ENCODE data around the gene IGLL1.
"Not testable (repeated sequence)": the region's sequence is repeated elsewhere in the genome, so short reads cannot be mapped to it uniquely, and the experiment has no call there.

The IGLL1 gene

GRCh38 chr22:23579870-23580575 lies at the start of gene IGLL1:
IGLL1 (minus strand) TSS chr22:23580290; CDS start chr22:23580190, 100 bp downstream.
- DNase-seq (ENCODE audit: low read depth in 4 of 4, low spot score in 1 of 4) = no peak

- DNase-seq (ENCODE audit: low read depth in 4 of 4, low spot score in 1 of 4) = not testable (repeated sequence)
Observed at GRCh38 chr22:23628056-23628743, 48.1 kb upstream of the IGLL1 start.

- peak; percentile 7 to 48 (median 26) for DNase-seq (ENCODE audit: low read depth in 4 of 4, low spot score in 1 of 4)
Observed at GRCh38 chr22:23627401-23628055, 47.4 kb upstream of the IGLL1 start.

DNA sequence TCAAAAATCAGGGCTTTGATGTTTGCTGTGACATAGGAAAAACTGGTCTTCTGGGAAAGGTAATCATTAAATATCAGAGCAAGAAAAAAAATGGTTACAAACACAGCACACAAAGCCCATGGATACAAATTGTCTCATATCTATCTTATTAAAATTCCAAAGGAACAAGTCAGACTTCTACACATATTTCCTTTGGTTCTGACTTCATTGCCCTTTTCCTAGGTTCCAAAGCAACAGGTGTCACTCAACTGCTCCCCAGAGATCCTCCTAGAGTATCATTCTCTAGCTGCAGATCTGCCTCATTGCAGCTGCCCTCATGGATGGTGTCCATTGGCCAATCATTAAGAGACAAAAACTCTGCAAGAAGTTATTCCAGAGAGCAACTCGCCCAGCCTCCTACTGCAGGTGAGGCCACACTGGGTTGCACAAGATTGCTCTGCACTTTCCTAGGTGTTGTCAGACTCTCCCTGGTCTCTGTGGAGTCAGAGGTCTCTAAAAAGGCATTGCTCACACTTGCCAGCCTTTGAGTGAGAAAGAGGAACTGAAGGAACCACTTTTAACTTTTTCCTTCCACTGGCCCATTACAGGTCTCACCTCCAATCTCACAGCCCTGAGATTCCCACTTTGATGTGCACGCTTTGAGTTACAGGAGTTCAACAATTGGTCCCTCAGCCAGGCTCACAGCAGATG lies 46.3 kb upstream of the IGLL1 start:
- DNase-seq (ENCODE audit: low read depth in 4 of 4, low spot score in 1 of 4) = no peak

GRCh38 chr22:23622634-23623033 lies 42.5 kb upstream of the IGLL1 start:
- no peak for DNase-seq (ENCODE audit: low read depth in 4 of 4, low spot score in 1 of 4)

DNA sequence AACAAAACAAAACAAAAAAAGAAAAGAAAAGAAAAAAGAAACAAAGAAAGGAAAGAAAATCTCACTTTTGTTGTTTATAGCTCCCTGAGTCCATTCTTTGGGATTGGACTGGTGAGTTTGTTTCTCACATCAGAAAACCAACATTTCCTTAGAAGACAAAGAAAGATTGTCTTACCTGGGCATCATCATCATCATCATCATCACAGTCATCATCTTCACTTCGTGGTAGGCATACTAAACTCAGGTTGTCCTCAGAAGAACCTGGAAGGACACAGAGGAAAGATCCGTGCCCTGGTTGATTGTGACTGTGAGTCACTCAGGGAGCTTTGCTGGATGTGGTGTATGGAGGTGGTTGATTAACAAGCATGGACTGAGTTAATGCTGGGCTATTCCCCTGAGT lies 41.8 kb upstream of the IGLL1 start:
- DNase-seq (ENCODE audit: low read depth in 4 of 4, low spot score in 1 of 4) = not testable (repeated sequence)

GRCh38 chr22:23621082-23621780 lies 41.1 kb upstream of the IGLL1 start:
- no peak for DNase-seq (ENCODE audit: low read depth in 4 of 4, low spot score in 1 of 4)

GRCh38 chr22:23613193-23613972 lies 33.3 kb upstream of the IGLL1 start:
- DNase-seq (ENCODE audit: low read depth in 4 of 4, low spot score in 1 of 4) = no peak

- no peak for DNase-seq (ENCODE audit: low read depth in 4 of 4, low spot score in 1 of 4)
Observed at GRCh38 chr22:23609983-23610781, 30.1 kb upstream of the IGLL1 start.

GRCh38 chr22:23608583-23608982 lies 28.5 kb upstream of the IGLL1 start:
- DNase-seq (ENCODE audit: low read depth in 4 of 4, low spot score in 1 of 4) = no peak

DNA sequence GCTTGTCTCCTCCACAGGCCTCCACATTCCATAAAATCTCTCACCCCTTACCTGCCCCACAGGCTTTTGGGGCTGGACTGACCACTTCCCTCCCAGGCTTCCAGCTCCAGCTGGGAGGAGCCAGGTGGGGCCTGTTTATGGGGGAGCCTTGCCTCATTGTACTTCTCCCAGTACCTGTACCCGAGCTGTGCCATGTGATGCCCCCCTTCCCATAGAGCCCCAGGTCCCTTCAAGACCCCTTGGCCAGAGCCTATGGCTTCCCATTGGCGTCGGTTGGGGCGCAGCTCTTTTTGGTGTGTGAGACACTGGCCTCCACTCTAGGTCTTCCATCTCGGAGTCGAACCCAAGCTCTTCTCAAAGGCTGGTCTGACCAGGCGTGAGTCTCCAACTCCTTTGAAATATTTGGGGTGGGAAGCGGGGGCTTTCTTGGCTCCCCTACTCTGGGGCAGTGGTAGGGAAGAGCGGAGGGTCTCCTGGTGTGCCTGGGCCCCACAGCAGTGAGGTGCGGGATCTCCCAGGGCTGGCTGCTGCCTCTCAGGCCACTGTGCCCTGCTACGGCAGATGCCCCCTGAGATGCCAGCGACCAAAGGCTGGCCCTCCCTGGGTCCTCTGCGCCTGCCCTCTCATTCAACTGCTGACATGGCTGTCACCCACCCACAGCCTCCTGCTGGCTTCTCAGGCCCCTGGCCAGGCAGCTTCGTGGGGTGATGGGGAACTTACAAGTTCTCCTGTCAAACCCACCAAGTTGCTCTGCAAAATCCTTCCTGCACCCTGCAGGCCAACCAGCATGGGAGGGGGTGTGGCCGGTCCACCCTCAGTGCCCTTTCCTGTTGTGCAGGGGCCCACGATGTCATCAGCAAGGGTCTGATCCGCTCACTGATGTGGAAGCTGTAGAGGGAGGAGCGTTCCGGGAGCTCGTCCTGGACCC lies 26.4 kb upstream of the IGLL1 start:
- no peak for DNase-seq (ENCODE audit: low read depth in 4 of 4, low spot score in 1 of 4)

- DNase-seq (ENCODE audit: low read depth in 4 of 4, low spot score in 1 of 4) = no peak
Observed at GRCh38 chr22:23604939-23605712, 25.0 kb upstream of the IGLL1 start.

GRCh38 chr22:23603266-23603665 lies 23.2 kb upstream of the IGLL1 start:
- DNase-seq (ENCODE audit: low read depth in 4 of 4, low spot score in 1 of 4) = no peak

DNA sequence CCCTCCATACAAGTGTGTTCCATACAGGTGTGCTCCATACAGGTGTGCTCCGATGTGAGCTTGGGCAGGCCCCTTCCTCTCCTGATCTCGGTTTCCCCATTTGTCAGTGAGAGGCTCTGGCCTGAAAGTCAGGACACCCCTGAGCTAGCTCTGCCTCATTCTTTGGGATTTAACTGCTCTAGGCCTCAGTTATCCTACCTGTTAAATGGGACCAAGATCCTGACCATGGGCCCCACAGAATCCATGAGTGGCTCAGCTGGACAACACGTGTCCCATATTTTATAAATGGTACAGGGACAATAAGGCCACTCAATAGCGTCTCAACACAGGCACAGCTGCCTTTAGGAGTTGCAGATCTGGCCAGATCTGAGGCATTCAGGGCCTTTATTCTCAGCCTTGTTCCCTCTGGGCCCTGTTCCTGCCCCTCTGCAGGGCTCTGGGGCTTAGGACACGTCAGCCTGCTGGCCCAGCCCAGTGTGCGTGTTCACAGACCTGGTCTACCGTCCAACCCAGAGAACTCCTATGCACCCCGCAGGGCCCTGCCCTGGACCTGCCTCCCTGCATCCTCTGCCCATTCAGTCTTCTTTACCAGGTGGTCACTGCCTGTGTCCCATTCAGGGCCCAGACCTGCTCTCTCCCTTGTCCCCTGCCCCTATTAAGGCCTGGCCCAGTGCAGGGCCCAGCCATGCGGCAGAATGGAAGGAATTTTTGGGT lies 18.9 kb upstream of the IGLL1 start:
- no peak for DNase-seq (ENCODE audit: low read depth in 4 of 4, low spot score in 1 of 4)

DNA sequence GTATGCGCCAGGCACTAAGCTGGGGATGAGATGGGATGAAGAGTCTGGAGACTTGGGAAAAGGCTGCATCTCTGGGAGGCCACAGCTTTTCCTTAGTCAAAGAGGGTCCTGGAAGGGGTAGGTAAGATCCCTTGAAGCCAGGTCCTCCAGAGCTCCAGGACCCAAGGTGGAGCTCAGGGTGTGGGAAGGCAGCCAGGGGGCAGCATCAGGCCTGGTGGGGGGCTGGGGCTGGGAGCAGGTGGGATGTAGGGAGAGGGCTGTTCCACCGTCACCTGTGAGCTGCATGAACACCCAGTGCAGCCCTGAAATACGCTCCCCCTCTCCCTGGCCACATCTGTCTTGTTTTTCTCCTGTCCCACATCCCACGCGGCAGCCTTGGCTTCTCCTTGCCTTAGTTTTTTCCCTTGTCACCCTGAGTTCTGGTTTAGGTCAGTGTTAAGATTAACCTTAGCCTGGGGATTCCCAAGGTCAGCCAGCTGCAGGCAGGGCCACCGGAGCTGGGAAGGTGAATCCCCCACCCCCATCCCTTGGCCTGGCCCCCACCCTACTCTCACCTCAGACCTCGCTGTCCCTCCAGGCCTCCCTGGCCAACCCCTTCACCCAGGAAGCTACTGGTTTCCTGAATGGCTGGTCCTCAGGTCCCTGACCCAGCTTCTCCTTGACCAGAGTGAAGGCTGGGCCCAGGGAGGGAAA lies 17.6 kb upstream of the IGLL1 start:
- DNase-seq (ENCODE audit: low read depth in 4 of 4, low spot score in 1 of 4) = not testable (repeated sequence)

- DNase-seq (ENCODE audit: low read depth in 4 of 4, low spot score in 1 of 4) = not testable (repeated sequence)
Observed at GRCh38 chr22:23595904-23596303, 15.8 kb upstream of the IGLL1 start.
